DOHH2 (cell line): ENCODE results near the gene ZMIZ1.

ENCODE experiments used
- H3F3A ChIP-seq: fragments of 200-600 bp; sonication (generic), shearing (Covaris generic); 2 replicates; pipeline ENCODE4 v1.6.0; 2016; ENCODE audit warnings: antibody characterized with exemption, mild to moderate bottlenecking; ENCODE audit not compliant: control insufficient read depth, insufficient read depth
- H3K27ac ChIP-seq: fragments of 200-600 bp; sonication (generic); 2 replicates; pipeline ENCODE4 v1.5.1; 2014; ENCODE audit warnings: low read depth, mild to moderate bottlenecking, low read length, moderate library complexity
- H3K27me3 ChIP-seq: fragments of 200-600 bp; sonication (generic); 2 replicates; pipeline ENCODE4 v1.6.1; 2014; ENCODE audit warnings: mild to moderate bottlenecking, low read length, mixed read lengths; ENCODE audit not compliant: control insufficient read depth
- H3K36me3 ChIP-seq: fragments of 200-600 bp; sonication (generic); 2 replicates; pipeline ENCODE4 v1.6.1; 2014; ENCODE audit warnings: mild to moderate bottlenecking, low read length, moderate library complexity, mixed read lengths; ENCODE audit not compliant: control insufficient read depth
- H3K4me1 ChIP-seq: fragments of 200-600 bp; sonication (generic); 2 replicates; pipeline ENCODE4 v1.6.1; 2014; ENCODE audit warnings: mild to moderate bottlenecking, low read length, mixed read lengths; ENCODE audit not compliant: control insufficient read depth
- H3K4me2 ChIP-seq: fragments of 200-600 bp; sonication (generic); 2 replicates; pipeline ENCODE4 v1.6.0; 2014; ENCODE audit warnings: mild to moderate bottlenecking, low read length, moderate library complexity
- H3K4me3 ChIP-seq: fragments of 200-600 bp; sonication (generic); 2 replicates; pipeline ENCODE4 v1.5.1; 2014; ENCODE audit warnings: mild to moderate bottlenecking, low read length, mixed read lengths
- H3K79me2 ChIP-seq: fragments of 200-600 bp; sonication (generic); 2 replicates; pipeline ENCODE4 v1.6.1; 2014; ENCODE audit warnings: mild to moderate bottlenecking, low read length, mixed read lengths; ENCODE audit not compliant: control insufficient read depth
- H3K9me2 ChIP-seq: fragments of 200-600 bp; sonication (generic); replicated peaks from 2 replicates; pipeline ENCODE4 v1.6.1; 2014; ENCODE audit warnings: mild to moderate bottlenecking, low read length, mixed read lengths; ENCODE audit not compliant: control insufficient read depth
- H3K9me3 ChIP-seq: fragments of 200-600 bp; sonication (generic); 2 replicates; pipeline ENCODE4 v1.6.1; 2014; ENCODE audit warnings: antibody characterized with exemption, low read length, mixed read lengths; ENCODE audit not compliant: control insufficient read depth, insufficient read depth
- H4K20me1 ChIP-seq: fragments of 200-600 bp; sonication (generic); 2 replicates; pipeline ENCODE4 v1.6.0; 2014; ENCODE audit warnings: low read depth, mild to moderate bottlenecking, antibody characterized with exemption, low read length, moderate library complexity; ENCODE audit not compliant: control insufficient read depth, insufficient read depth
- EZH2phosphoT487 ChIP-seq: fragments of 200-600 bp; sonication (generic); IDR thresholded peaks from 2 replicates; pipeline ENCODE4 v1.6.1; 2017; ENCODE audit warnings: borderline replicate concordance, mild to moderate bottlenecking, antibody characterized with exemption, low read length, moderate library complexity, mixed read lengths
- TF ChIP-seq, protein P1 (sequence below): fragments of 200-600 bp; sonication (generic); IDR thresholded peaks from one replicate; pipeline ENCODE4 v1.5.1; 2014; ENCODE audit warnings: antibody characterized with exemption, mild to moderate bottlenecking, low read depth, low read length; ENCODE audit not compliant: poor library complexity, severe bottlenecking

The ZMIZ1 gene

GRCh38 chr10:79054203-79055099 is 14.3 kb upstream of the ZMIZ1 start:
- no peak overlapping the region for H3K27ac ChIP-seq
- H3K27me3 ChIP-seq, result peaks cover 29% of the 10 kb centered on the region
- TF ChIP-seq EZH2phosphoT487, result no peak
- TF ChIP-seq, protein P1, sequence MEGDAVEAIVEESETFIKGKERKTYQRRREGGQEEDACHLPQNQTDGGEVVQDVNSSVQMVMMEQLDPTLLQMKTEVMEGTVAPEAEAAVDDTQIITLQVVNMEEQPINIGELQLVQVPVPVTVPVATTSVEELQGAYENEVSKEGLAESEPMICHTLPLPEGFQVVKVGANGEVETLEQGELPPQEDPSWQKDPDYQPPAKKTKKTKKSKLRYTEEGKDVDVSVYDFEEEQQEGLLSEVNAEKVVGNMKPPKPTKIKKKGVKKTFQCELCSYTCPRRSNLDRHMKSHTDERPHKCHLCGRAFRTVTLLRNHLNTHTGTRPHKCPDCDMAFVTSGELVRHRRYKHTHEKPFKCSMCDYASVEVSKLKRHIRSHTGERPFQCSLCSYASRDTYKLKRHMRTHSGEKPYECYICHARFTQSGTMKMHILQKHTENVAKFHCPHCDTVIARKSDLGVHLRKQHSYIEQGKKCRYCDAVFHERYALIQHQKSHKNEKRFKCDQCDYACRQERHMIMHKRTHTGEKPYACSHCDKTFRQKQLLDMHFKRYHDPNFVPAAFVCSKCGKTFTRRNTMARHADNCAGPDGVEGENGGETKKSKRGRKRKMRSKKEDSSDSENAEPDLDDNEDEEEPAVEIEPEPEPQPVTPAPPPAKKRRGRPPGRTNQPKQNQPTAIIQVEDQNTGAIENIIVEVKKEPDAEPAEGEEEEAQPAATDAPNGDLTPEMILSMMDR, result no peak
- peaks cover 3% of the 10 kb centered on the region; the same call in 1 of the 2 replicates for H4K20me1 ChIP-seq
- no peaks in the 10 kb centered on the region for H3F3A ChIP-seq
- H3K9me3 ChIP-seq, result no peaks in the 10 kb centered on the region
- H3K4me3 ChIP-seq, result no peak overlapping the region
- no peaks in the 10 kb centered on the region for H3K79me2 ChIP-seq
- H3K36me3 ChIP-seq, result no peaks in the 10 kb centered on the region
- no peak overlapping the region for H3K4me2 ChIP-seq
- no peaks in the 10 kb centered on the region for H3K9me2 ChIP-seq
- H3K4me1 ChIP-seq, result no peaks in the 10 kb centered on the region

- Histone ChIP-seq H3K27me3 (peaks cover 37% of the 10 kb centered on the region), H3K4me1 (no peaks in the 10 kb centered on the region), H3K9me2 (no peaks in the 10 kb centered on the region), H3F3A (no peaks in the 10 kb centered on the region), H3K27ac (no peak overlapping the region), H3K4me2 (no peak overlapping the region), H3K36me3 (no peaks in the 10 kb centered on the region), H3K9me3 (no peaks in the 10 kb centered on the region), H3K79me2 (no peaks in the 10 kb centered on the region), H3K4me3 (no peak overlapping the region), H4K20me1 (peaks cover 6% of the 10 kb centered on the region; the same call in 1 of the 2 replicates)
- TF ChIP-seq, protein P1, result no peak
- no peak for TF ChIP-seq EZH2phosphoT487
Observed at GRCh38 chr10:79055100-79055782, 13.5 kb upstream of the ZMIZ1 start.

GRCh38 chr10:79055892-79056291 is 12.9 kb upstream of the ZMIZ1 start:
- Histone ChIP-seq H3K9me3 (no peaks in the 10 kb centered on the region), H3K4me1 (no peaks in the 10 kb centered on the region), H3K4me3 (no peak overlapping the region), H3K36me3 (no peaks in the 10 kb centered on the region), H3K79me2 (no peaks in the 10 kb centered on the region), H3K9me2 (no peaks in the 10 kb centered on the region), H3F3A (no peaks in the 10 kb centered on the region), H3K27me3 (peaks cover 44% of the 10 kb centered on the region), H3K27ac (no peak overlapping the region), H3K4me2 (no peak overlapping the region), H4K20me1 (peaks cover 6% of the 10 kb centered on the region; the same call in 1 of the 2 replicates)
- no peak for TF ChIP-seq EZH2phosphoT487
- TF ChIP-seq, protein P1, result no peak
